ENCODE measurements around the gene ANKLE1.

ANKLE1 gene

GRCh38 chr19:17309198-17309964 lies 27.7 kb downstream of the ANKLE1 start, which contains the start of gene DDA1:
TSS of gene DDA1 (plus strand) at chr19:17309563. CDS start at chr19:17309655, 92 bp downstream.
- DNase-seq: peak; percentile 99

DNA sequence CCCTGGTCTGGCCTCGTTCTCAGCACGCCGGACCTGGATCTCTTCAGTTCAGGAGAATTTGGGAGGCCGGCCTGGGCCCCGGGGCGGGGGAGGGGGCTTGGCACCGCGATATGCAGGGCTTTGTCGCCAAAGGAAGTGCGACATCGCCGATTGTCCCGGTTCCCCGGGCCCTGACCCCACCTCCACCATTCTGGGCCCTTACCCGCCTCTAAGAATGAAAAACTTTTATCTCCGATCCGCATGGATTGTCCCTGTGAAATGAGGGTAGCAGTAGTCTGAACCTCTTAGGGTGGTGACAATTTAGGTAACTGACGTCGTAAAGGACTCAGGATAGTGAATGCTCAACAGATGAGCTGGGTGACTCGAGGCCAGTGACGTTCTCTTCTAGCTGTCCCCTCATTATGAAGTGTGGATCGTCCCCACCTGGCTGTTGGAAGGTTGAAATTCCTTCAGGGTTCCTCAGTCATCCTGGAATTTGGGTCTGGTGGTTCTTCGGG lies 28.3 kb downstream of the ANKLE1 start:
- DNase-seq: no peak

DNA sequence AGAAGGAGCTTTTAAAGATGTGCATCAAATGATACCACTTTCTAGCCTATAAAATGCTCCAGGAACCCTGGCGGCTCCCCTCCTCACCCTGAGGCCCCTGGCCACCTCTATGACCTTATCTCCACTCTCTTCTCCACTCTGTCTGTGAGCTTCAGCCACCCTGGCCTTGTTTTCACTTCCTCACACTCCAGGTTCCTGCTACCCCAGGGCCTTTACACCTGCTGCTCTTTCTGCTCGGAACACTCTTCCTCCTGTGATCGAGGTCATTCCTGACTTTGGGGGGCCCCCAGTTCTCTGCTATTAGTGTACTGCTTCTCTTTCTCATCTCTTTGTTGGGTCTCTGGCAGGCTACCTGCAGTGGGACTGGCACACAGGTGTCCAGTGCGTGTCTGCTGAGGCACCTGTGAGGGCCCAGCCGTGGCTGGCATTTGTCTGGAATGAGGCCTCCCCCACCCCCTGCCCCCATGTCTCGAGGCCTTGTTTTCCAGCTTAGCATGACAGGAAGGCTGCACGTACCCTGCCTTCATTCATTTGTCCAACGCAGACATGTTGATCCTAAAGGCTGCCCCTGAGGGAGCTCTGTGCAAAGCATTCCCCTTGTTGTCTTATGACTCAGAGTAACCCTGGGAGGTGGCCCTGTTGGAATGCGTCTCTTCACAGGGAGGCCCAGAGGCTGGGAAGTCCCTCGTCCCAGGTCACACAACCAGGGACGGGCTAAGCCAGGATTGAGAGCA lies 29.9 kb downstream of the ANKLE1 start:
- DNase-seq: no peak

DNA sequence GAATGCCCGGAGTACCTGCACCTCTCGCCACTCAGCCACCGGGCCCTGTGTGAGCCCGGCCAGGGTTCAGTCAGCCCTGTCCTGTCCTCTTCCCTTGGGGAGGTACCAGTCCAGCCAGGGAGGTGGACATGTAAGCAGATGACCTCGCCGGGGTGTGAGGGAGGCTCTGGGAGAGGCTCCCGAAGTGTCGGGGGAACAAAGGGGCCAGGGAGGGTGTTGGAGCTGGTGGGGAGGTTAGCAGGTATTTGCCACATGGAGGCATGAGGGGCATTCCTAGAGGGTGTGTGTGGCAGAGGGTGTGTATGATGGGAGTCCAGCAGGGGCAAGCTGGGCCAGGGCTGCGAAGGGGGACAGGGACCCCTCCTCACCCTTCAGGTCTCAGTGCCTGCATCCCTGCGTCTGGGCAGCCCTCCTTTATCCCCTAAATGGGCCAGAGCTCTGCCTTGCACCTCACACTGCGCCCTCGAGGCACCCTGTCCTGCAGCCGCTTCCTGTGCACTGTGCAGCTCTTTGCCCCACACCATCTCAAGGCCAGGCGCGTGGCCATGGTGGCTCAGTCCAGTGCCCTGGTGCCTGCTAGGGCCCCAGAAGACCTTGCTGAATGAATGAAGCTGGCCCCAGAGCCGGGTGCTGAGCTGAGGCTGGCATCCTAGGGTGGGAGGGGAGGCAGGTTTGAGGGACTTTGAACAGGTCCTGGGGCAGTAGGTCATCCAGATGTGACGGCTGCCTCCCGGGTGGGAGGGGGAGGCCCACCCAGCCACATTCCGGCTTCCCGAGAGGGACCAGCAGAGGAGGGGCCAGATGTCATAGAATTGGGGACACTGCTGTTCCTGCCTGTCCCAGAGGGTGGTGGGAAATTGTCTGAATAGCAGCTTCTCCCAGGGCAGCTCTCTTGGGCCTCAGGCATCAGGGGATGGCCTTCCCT lies 30.8 kb downstream of the ANKLE1 start:
- DNase-seq: no peak

DNA sequence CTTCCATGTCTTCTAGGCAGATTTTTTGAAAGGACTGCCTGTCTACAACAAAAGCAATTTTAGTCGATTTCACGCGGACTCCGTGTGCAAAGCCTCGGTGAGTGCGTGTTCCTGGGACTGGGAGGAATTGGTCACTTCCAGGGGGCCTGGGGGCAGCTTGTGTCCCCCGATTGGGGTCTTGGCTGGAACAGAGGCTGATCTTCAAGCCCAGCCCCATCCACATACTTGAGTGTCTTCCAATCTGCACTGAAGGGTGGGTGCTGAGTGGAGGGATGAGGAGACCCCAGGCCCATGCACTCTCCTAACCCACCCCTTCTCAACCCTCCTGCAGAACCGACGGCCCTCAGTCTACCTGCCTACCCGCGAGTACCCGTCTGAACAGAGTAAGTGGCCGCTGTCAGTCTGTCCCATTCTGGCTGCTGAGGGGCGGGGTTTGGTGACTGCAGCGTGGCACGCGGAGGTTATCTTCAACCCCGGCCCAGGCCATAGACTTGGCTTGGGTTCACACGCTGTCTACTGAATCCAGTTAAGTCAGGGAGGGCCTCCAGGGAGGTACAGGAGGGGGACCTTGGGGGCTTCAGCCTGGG lies 32.4 kb downstream of the ANKLE1 start:
- no peak for DNase-seq

DNA sequence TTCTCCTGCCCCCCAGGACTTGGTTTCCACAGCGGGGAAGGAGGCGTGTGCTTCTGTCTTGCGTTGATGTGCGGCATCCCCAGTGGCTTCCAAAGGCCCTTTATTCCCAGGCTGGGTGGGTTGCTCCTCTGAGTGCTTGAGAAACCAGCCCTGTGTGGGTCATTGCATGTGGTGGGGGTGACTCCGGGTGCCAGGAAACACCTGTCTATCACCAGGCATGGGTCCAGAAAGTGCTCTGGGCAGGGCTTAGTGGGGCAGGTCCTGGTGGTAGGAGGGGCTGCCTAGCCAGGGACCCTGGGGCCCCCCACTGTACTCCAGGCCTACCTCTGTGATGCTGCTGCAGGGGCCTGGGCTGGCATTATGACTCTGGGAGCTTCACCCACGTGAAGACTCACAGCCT lies 37.3 kb downstream of the ANKLE1 start:
- DNase-seq: no peak

- no peak for DNase-seq
Observed at GRCh38 chr19:17319473-17320238, 38.0 kb downstream of the ANKLE1 start.

GRCh38 chr19:17320435-17320834 lies 38.7 kb downstream of the ANKLE1 start:
- no peak for DNase-seq

DNA sequence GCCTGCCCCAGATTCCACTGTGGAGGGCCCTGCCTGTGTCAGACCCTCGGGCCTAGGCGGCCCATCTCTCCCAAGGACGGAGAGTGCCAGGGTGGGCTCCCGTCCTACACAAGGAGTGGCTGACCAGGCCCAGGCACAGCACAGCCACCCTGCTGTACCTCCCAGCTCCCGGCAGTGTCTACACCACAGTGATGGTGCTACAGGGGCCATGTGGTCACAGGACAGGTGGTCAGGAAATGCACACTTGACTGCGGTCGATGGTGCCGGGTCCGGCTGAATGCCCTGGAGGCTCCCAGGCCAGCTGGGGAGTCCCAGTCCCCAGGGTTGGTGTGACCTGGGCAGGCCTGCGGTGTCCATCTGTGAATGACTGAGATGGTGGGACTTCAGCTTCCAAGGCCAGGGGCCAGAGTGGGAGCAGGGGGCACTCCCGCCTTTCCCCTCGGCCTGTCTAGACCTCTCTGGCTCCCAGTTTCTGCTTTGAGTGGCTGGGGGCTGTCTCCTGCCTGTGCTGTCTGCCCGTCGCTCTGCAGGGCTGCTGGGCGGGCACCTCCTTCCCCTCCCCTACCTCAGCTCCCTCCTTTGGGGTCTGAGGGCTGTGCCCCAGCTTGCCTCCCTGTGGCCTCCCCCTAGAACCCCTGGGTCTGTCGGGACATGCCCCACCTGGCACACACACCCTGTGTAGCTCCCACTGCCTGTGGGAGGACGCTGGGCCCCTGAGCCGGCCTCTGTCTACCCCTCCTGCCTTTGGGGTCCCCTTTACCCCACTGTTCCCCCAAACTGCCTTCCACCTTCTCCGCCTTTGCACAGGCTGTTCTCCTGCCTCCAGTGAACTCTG lies 40.2 kb downstream of the ANKLE1 start:
- DNase-seq: no peak

DNA sequence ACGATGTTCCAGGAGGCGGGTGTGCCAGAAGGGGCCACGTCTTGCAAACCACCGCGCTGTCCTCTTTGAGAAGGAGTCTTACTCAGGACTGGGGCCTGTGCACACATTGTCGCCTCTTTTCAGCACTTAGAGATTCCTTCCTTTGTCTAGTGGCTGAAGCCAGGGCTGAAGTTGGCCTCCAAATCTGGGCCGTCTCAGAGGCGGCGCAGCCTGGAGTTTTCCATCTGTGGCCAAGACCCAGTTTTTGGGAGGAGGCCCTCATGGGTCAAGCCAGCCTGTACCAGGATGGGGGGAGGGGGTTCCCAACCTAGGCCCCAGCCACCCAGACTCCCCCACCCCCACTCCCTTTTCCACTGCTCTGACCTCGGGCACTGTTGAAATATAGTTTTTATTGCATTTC lies 41.2 kb downstream of the ANKLE1 start:
- DNase-seq: no peak

GRCh38 chr19:17323300-17323963 lies 41.7 kb downstream of the ANKLE1 start:
- no peak for DNase-seq

- no peak for DNase-seq
Observed at GRCh38 chr19:17323964-17324332, 42.2 kb downstream of the ANKLE1 start.

- DNase-seq: no peak
Observed at GRCh38 chr19:17324357-17325114, 42.8 kb downstream of the ANKLE1 start.

DNA sequence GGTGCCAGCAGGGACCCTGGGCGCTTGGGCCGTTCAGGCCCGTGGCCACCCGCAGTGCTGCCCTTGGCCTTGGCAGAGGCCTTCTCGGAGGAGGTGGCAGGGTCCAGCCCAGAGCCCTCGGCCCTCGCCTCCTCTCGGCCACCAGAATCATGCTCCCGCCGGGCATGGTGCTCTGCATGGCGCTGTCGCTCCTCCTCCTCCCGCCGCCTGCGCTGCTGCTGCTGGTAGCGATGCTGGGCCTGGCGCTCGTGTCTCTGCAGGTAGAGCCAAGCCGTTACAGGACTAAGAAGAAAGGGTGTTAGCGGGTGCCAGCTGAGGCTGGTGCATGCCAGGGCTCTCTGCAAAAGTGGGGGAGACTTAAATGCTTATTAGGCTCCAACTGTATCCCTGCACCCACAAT lies 43.4 kb downstream of the ANKLE1 start:
- DNase-seq: no peak

DNA sequence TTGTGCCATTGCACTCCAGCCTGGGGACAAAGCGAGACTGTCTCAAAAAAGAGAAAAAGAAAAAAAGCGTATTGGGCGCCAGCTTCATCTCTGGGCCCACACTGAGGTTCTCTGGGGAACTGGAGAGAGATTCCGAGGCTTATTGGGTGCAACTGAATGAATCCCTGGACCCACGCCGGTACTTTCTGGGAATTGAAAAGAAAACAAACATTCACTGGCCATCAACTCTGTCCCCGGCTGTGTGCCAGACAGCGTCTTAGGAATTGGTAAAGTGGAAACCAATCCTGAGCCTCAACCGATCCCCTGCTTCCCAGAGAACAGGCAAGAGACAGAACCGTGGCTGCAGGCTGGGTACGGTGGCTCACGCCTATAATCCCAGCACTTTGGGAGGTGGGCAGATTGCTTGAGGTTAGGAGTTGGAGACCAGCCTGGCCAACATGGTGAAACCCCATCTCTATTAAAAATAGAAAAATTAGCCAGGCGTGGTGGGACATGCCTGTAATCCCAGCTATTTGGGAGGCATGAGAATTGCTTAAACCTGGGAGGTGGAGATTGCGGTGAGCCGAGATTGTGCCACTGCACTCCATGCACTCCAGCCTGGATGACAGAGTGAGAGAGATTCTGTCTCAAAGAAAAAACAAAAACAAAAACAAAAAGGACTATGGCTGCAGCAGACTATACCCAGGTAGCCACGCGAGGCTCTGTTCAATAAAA lies 44.3 kb downstream of the ANKLE1 start:
- DNase-seq: no peak

- DNase-seq: no peak
Observed at GRCh38 chr19:17326595-17326966, 44.9 kb downstream of the ANKLE1 start.

DNA sequence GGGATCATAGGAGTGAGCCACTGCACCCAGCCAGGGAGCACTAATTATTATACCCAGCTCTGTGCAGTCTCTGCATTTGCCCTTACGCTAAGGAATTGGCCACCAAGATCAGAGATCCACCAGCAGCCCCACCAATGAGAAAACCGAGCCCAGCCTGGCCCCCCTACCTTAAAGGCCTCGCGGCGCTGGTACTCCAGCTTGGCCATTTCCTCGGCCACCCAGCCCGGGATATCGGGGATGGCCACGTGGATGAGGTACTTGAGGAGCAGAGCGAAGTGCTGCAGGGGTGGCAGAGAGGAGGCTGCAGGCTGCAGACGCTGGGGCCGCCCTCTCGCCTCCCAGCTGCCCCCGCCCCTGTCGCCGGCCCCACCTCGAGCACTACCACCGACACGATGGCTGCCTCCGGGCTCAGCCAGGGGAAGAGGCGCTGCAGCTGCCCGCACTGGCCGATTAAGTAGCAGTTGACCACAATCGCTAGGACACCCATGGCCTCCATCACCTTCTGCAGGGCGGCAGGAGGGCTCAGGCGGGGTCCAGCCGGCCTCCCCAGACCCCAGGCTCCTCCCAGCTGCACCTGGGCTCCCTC lies 45.5 kb downstream of the ANKLE1 start:
- no peak for DNase-seq
